Esophagus mucosa (tissue), 1 donor: ENCODE results near the gene ZNF414. TPM values are rescaled to one million over a fixed set of nuclear protein-coding genes. Genes with fewer than 3 reads are reported as not detected.
"Not testable (repeated sequence)": the region's sequence is repeated elsewhere in the genome, so short reads cannot be mapped to it uniquely, and the experiment has no call there.

Source experiments
- ATAC-seq: fragments of 200-7000 bp; cut with Tn5 transposase; one replicate; pipeline ENCODE4 v1.9.1; 2020
- total RNA-seq: library from RNA; stranded (reverse); gene quantifications from one replicate; pipeline ENCODE4 v1.2.4, GENCODE V29; 2023
- donor health status: DM: yes; HTN: yes; CAD: no.

Gene ZNF414
- total RNA-seq, 1 donor from 2014 or later = 13.3 TPM

- ATAC-seq = no peak
Measured at GRCh38 chr19:8517551-8518442, 3.8 kb upstream of the ZNF414 start.

- ATAC-seq = no peak
Measured at GRCh38 chr19:8515317-8515716, 1.4 kb upstream of the ZNF414 start.

- ATAC-seq = not testable (repeated sequence)
Measured at GRCh38 chr19:8514505-8515009, 590 bp upstream of the ZNF414 start.

GRCh38 chr19:8513036-8513686, 806 bp downstream of the ZNF414 start:
- no peak for ATAC-seq

GRCh38 chr19:8512115-8512967, 1.6 kb downstream of the ZNF414 start:
- ATAC-seq = peak; percentile 42

- peak; percentile 21 for ATAC-seq
Measured at GRCh38 chr19:8511573-8512101, 2.3 kb downstream of the ZNF414 start.

- no peak for ATAC-seq
Measured at GRCh38 chr19:8510589-8511115, 3.3 kb downstream of the ZNF414 start.

GRCh38 chr19:8506402-8506957, 7.5 kb downstream of the ZNF414 start:
- no peak for ATAC-seq

GRCh38 chr19:8505680-8506401, 8.1 kb downstream of the ZNF414 start:
- peak; percentile 56 for ATAC-seq

GRCh38 chr19:8504919-8505318, 9.0 kb downstream of the ZNF414 start:
- ATAC-seq = no peak

GRCh38 chr19:8504171-8504570, 9.8 kb downstream of the ZNF414 start:
- ATAC-seq = no peak

GRCh38 chr19:8503510-8503909, 10.5 kb downstream of the ZNF414 start:
- no peak for ATAC-seq

GRCh38 chr19:8501981-8502380, 12.0 kb downstream of the ZNF414 start:
- ATAC-seq = no peak

GRCh38 chr19:8501516-8501915, 12.5 kb downstream of the ZNF414 start:
- no peak for ATAC-seq

- ATAC-seq = no peak
Measured at GRCh38 chr19:8500158-8500557, 13.8 kb downstream of the ZNF414 start.

GRCh38 chr19:8499048-8499833, 14.7 kb downstream of the ZNF414 start:
- ATAC-seq = no peak

- no peak for ATAC-seq
Measured at GRCh38 chr19:8498295-8498694, 15.7 kb downstream of the ZNF414 start.

GRCh38 chr19:8494158-8494557, 19.8 kb downstream of the ZNF414 start:
- no peak for ATAC-seq

- ATAC-seq = no peak
Measured at GRCh38 chr19:8491574-8491973, 22.4 kb downstream of the ZNF414 start.

GRCh38 chr19:8490873-8491272, 23.1 kb downstream of the ZNF414 start:
- no peak for ATAC-seq
